ENCODE measurements around the gene UNK. TPM values are rescaled to one million over a fixed set of nuclear protein-coding genes. Genes with fewer than 3 reads are reported as not detected.

Gene UNK
- total RNA-seq, 4 donors from 2014 or later, result 30.2 to 53.4 (median 36.2) TPM

GRCh38 chr17:75763613-75764416, 20.8 kb upstream of the UNK start:
- H3K9me3 ChIP-seq, result no peaks in the 10 kb centered on the region
- no peak for DNase-seq (ENCODE audit: low spot score in 2 of 2)
- peak overlapping the region; percentile 65 to 82 (median 72) for H3K4me3 ChIP-seq
- TF ChIP-seq POLR2A (IDR thresholded peaks at IDR 0.05), result no peak
- TF ChIP-seq EP300 (IDR thresholded peaks at IDR 0.05), result no peak
- TF ChIP-seq, protein P1, sequence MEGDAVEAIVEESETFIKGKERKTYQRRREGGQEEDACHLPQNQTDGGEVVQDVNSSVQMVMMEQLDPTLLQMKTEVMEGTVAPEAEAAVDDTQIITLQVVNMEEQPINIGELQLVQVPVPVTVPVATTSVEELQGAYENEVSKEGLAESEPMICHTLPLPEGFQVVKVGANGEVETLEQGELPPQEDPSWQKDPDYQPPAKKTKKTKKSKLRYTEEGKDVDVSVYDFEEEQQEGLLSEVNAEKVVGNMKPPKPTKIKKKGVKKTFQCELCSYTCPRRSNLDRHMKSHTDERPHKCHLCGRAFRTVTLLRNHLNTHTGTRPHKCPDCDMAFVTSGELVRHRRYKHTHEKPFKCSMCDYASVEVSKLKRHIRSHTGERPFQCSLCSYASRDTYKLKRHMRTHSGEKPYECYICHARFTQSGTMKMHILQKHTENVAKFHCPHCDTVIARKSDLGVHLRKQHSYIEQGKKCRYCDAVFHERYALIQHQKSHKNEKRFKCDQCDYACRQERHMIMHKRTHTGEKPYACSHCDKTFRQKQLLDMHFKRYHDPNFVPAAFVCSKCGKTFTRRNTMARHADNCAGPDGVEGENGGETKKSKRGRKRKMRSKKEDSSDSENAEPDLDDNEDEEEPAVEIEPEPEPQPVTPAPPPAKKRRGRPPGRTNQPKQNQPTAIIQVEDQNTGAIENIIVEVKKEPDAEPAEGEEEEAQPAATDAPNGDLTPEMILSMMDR (IDR thresholded peaks at IDR 0.05), result no peak
- H3K27me3 ChIP-seq, result no peaks in the 10 kb centered on the region
- H3K27ac ChIP-seq, result peak overlapping the region; percentile 86 to 95 (median 90)
- 62% methylated on average over 13 to 16 of the region's 16 CpGs for WGBS, 2 donors
- peaks cover 0 to 36% (median 0%) of the 10 kb centered on the region in 3 donors for H3K36me3 ChIP-seq
- peaks cover 0 to 32% (median 16%) of the 10 kb centered on the region in 4 donors for H3K4me1 ChIP-seq

DNA sequence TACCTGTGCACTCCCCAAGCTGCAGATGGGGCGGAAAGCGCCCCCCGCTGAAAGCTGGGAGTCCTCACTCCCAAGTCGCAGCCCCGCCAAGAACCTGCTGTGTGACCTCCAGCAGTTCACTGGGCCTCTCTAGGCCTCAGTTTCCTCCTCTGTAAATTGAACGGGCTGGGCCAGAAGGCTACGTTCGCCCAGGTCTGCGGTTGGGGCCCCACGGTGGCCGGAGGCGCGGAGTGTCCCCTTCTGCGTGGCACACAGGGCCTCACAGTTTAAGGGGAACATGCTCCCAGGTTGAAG, 20.2 kb upstream of the UNK start:
- H3K4me3 ChIP-seq, result peak overlapping the region; percentile 65 to 82 (median 72)
- peaks cover 0 to 30% (median 0%) of the 10 kb centered on the region in 3 donors for H3K36me3 ChIP-seq
- no peaks in the 10 kb centered on the region for H3K9me3 ChIP-seq
- peak overlapping the region; percentile 86 to 95 (median 90) for H3K27ac ChIP-seq
- TF ChIP-seq, protein P1 (IDR thresholded peaks at IDR 0.05), result peak in 1 of 5 experiments; percentile 48
- no peak for TF ChIP-seq POLR2A (IDR thresholded peaks at IDR 0.05)
- WGBS, 2 donors, result 8% methylated on average over 13 of the region's 14 CpGs; no CpG with 5 or more reads in 1 of the 2 donors
- peaks cover 0 to 32% (median 16%) of the 10 kb centered on the region in 4 donors for H3K4me1 ChIP-seq
- no peak for DNase-seq (ENCODE audit: low spot score in 2 of 2)
- H3K27me3 ChIP-seq, result no peaks in the 10 kb centered on the region

- TF ChIP-seq POLR2A (IDR thresholded peaks at IDR 0.05) (peak in 1 of 2 donors; percentile 57), EP300 (IDR thresholded peaks at IDR 0.05) (peak in 1 of 2 donors; percentile 67)
- TF ChIP-seq, protein P1 (IDR thresholded peaks at IDR 0.05), result peak; percentile 12 to 75 (median 63)
- DNase-seq (ENCODE audit: low spot score in 2 of 2), result peak; percentile 61 to 66
- whole genome bisulfite sequencing, 2 donors, result 0% methylated on average over 3 to 22 of the region's 71 CpGs
These were observed 19.7 kb upstream of the UNK start, which contains the start of gene GALK1 for GRCh38 chr17:75764711-75765421. GALK1 (minus strand) TSS chr17:75765192; CDS start chr17:75765136, 56 bp downstream.

DNA sequence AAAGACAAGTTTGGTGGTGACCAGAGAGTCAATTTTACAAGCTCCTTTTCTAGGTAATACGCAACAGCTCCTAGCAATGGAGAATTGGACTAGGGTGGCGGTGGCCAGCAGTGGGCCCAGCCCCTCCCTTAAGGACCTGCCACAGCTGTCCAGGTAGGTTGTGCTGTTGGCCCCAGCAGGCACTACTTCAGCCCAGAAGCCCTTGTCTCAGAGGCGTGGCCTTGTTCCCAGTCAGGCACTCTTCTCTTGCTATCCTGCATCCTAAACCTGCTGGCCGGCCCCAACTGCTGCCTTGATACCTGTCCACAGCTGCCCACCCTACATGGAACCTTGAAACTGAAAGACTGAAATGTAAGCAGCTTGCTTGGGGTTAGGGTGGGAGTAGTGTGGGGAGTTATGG, 18.6 kb upstream of the UNK start:
- no peaks in the 10 kb centered on the region for H3K9me3 ChIP-seq
- no peak overlapping the region for H3K4me3 ChIP-seq
- no peaks in the 10 kb centered on the region for H3K27me3 ChIP-seq
- TF ChIP-seq, protein P1 (IDR thresholded peaks at IDR 0.05), result no peak
- TF ChIP-seq EP300 (IDR thresholded peaks at IDR 0.05) (no peak), POLR2A (IDR thresholded peaks at IDR 0.05) (no peak)
- peak overlapping the region in 3 of 4 donors; percentile 86 to 95 (median 94) for H3K27ac ChIP-seq
- WGBS, 2 donors, result 90 to 93% methylated on average over 4 of the region's 4 CpGs
- H3K36me3 ChIP-seq, result peaks cover 0 to 16% (median 0%) of the 10 kb centered on the region in 3 donors
- DNase-seq (ENCODE audit: low spot score in 2 of 2), result no peak
- peaks cover 0 to 32% (median 16%) of the 10 kb centered on the region in 4 donors for H3K4me1 ChIP-seq

More at GRCh38 chr17:75764711-75765421, 19.7 kb upstream of the UNK start, which contains the start of gene GALK1:
- Histone ChIP-seq H3K4me3 (peak within 1 kb of the TSS; percentile 65 to 82 (median 72)), H3K4me1 (peaks cover 0 to 32% (median 16%) of the 10 kb centered on the region in 4 donors), H3K36me3 (peaks cover 0 to 25% (median 0%) of the 10 kb centered on the region in 3 donors), H3K27me3 (no peaks in the 10 kb centered on the region), H3K27ac (peak within 1 kb of the TSS; percentile 86 to 95 (median 90)), H3K9me3 (no peaks in the 10 kb centered on the region)

Measured in tibial nerve (tissue), 4 donors.